GM18870 (cell line): ENCODE results near the gene ZHX3.

Experiments
- ATAC-seq: cut with Tn5 transposase; IDR thresholded peaks from one replicate; pipeline ENCODE4 v1.9.1; 2021; ENCODE audit warnings: moderate library complexity; ENCODE audit not compliant: unreplicated experiment

ZHX3 gene

GRCh38 chr20:41304424-41305079 is 13.0 kb downstream of the ZHX3 start:
- no peak for ATAC-seq

- ATAC-seq: no peak
Observed at GRCh38 chr20:41304002-41304401, 13.5 kb downstream of the ZHX3 start.

GRCh38 chr20:41300886-41301285 is 16.6 kb downstream of the ZHX3 start:
- ATAC-seq: no peak

- no peak for ATAC-seq
Observed at GRCh38 chr20:41300383-41300782, 17.1 kb downstream of the ZHX3 start.

- no peak for ATAC-seq
Observed at GRCh38 chr20:41299899-41300298, 17.6 kb downstream of the ZHX3 start.

- ATAC-seq: no peak
Observed at GRCh38 chr20:41293269-41294037, 24.1 kb downstream of the ZHX3 start.

- ATAC-seq: no peak
Observed at GRCh38 chr20:41290804-41291389, 26.6 kb downstream of the ZHX3 start.

GRCh38 chr20:41287327-41287726 is 30.2 kb downstream of the ZHX3 start:
- no peak for ATAC-seq

- ATAC-seq: no peak
Observed at GRCh38 chr20:41286240-41286851, 31.2 kb downstream of the ZHX3 start.

- ATAC-seq: no peak
Observed at GRCh38 chr20:41279546-41280225, 37.8 kb downstream of the ZHX3 start.

GRCh38 chr20:41278936-41279335 is 38.6 kb downstream of the ZHX3 start:
- ATAC-seq: no peak

- ATAC-seq: no peak
Observed at GRCh38 chr20:41277049-41277448, 40.5 kb downstream of the ZHX3 start.

- ATAC-seq: no peak
Observed at GRCh38 chr20:41276317-41276751, 41.2 kb downstream of the ZHX3 start.

- ATAC-seq: no peak
Observed at GRCh38 chr20:41275301-41275731, 42.2 kb downstream of the ZHX3 start.

- ATAC-seq: no peak
Observed at GRCh38 chr20:41274152-41274551, 43.4 kb downstream of the ZHX3 start.

GRCh38 chr20:41273445-41273844 is 44.1 kb downstream of the ZHX3 start:
- ATAC-seq: no peak

- ATAC-seq: no peak
Observed at GRCh38 chr20:41272339-41272738, 45.2 kb downstream of the ZHX3 start.

- no peak for ATAC-seq
Observed at GRCh38 chr20:41268917-41269652, 48.4 kb downstream of the ZHX3 start.

GRCh38 chr20:41268402-41268801 is 49.1 kb downstream of the ZHX3 start:
- ATAC-seq: no peak

GRCh38 chr20:41265938-41266337 is 51.6 kb downstream of the ZHX3 start:
- no peak for ATAC-seq
